ENCODE results near the gene WNT4. TPM values are rescaled to one million over a fixed set of nuclear protein-coding genes. Genes with fewer than 3 reads are reported as not detected.
"Not testable (repeated sequence)": the region's sequence is repeated elsewhere in the genome, so short reads cannot be mapped to it uniquely, and the experiment has no call there.

The WNT4 gene
- total RNA-seq, 1 donor from 2014 or later: 0.38 TPM

DNA sequence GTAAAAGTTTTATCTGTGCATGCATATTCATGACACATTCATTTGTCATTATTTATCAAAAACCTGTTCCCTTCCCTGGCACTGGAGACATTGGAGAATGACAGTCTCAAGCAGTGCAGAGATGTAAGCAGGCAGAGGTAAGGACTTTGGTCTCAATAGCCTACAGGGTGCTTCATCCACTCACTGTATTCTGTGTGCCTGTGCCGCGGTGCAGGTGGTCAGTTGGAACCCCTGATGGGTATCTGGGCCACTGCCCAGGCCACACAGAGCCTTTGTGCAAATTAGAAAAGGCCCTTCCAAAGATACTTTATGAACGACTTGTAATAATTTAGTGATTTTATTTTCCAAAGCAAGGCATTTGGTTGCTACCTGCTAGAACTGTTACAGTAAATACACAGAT lies 46.4 kb downstream of the WNT4 start:
- DNase-seq (ENCODE audit: low spot score): no peak
- intact Hi-C loops (cut with DNase I): no loop called here

DNA sequence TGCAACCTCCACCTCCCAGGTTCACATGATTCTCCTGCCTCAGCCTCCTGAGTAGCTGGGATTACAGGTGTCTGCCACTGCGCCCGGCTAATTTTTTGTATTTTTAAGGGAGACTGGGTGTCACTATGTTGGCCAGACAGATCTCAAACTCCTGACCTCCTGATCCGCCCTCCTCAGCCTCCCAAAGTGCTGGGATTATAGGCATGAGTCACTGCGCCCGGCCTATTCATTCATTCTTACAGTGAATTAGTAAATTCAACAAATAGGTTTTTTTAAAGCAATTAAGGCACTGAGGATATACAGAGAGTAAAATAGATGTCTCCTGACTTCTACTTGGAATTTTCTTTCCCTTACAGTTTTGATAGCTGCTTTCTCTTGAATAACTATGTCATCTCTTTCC lies 46.9 kb downstream of the WNT4 start:
- DNase-seq (ENCODE audit: low spot score): no peak
- intact Hi-C loops (cut with DNase I): no loop called here

GRCh38 chr1:22093513-22093912 lies 49.4 kb downstream of the WNT4 start:
- intact Hi-C loops (cut with DNase I): no loop called here
- DNase-seq (ENCODE audit: low spot score): no peak

DNA sequence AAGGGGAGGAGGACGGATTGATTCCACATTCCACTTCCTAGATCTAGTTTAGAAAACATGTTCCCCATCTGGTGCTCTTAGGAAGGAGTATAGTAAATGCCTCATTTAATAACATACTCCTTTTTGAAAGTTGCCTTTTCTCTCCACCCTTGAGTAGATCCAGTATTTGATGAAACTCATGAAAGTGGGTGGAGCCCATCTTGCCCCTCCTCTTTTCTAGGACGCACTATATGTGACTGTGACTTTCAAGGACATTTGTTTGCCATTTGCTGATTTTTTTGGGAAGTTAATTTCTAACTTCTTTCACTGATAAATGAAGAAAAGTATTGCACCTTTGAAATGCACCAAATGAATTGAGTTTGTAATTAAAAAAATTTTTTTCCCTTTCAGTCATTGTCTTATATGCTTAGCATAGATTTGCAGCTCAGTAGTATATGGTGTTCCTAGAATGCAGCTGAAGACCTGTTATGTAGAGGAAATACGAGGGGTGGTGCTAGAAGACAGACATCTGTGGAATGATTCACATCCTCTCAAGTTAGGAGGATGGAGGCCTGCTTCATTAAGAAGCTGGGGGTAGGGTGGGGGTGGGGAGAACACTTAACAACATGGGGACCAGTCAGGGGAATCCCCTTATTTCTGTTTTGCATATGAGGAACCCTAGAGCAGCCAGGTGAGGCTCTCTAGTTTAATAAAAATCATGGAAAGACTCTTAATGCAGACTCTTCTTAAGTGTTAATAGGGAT lies 50.7 kb downstream of the WNT4 start:
- DNase-seq (ENCODE audit: low spot score); intact Hi-C loops (cut with DNase I): not testable (repeated sequence)

- no peak for DNase-seq (ENCODE audit: low spot score)
- intact Hi-C loops (cut with DNase I): no loop called here
Measured at GRCh38 chr1:22090867-22091266, 52.0 kb downstream of the WNT4 start.

DNA sequence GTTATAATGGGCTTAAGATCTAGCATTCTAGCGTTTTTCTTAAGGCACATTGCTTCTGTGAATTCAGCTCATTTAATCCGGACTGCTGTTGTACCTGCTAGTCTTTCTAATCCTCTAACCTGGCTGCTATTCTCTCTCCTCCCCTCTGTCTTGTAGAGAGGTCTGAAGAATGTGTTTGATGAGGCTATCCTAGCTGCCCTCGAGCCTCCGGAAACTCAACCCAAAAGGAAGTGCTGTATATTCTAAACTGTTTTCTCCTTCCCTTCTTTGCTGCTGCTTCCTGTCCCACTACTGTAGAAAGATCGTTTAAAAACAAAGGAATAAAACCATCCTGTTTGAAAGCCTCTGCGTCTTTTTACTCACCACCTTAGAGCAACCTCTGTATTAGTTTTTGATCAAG lies 53.1 kb downstream of the WNT4 start:
- intact Hi-C loops (cut with DNase I): no loop called here
- no peak for DNase-seq (ENCODE audit: low spot score)

DNA sequence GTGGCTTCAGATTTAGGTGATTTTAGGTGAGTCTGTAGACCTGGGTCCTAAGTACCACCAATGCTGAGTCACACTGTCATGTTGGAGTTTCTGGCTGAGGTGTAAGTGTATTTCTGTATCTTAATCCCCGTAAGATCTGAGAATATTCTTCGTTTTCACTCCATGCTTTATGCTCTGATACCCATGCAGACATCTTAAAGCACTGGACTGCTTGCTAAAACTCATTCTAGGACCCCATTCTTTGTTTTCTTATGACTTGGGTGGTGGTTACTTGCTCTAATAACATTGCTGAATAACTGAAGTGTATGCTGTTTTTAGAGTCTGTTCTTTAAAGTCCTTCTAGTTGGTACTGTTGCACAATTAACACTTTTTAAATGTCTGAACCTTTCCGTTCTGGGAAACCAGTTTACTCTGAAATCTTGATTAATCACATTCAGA lies 53.7 kb downstream of the WNT4 start:
- DNase-seq (ENCODE audit: low spot score): no peak
- intact Hi-C loops (cut with DNase I): no loop called here

DNA sequence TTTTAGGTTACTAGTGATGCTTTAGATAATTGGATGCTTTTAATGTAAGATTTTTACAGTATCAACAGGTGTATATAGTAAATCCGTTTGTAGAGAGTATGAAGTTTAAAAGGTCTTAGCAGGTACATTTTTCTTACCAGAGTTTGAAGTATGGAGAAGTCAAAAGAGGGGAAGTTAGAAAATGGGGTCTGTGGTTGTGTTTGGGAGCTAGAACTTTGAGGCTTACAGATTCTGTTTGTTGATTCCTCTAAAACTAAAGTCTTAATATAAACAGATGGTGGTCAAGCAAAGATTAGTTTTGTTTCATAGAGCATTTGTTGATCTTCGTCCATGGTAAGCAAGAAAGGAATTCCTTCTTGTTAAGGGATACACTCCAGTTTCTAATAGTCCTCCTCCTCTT lies 54.6 kb downstream of the WNT4 start:
- intact Hi-C loops (cut with DNase I): no loop called here
- DNase-seq (ENCODE audit: low spot score): no peak

DNA sequence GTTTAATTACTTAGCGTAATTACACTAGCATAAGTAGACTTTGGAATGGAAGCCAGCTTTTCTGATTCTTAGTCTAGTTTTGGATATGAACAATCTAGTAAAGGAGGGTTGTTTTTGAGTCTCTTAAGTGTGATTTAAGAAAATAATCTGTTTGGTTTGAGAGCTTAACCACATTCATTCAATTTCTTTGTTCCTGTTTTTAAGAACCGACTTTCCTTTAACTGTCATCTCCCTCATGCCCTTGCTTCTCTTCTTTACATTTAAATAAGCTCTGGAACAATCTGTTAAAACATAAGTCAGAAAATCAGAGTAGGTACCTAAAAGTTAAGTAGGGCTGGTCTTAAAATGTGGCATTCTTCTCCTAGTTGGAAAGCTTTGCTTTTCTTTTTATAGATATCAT lies 62.7 kb downstream of the WNT4 start:
- intact Hi-C loops (cut with DNase I): no loop called here
- DNase-seq (ENCODE audit: low spot score): no peak

DNA sequence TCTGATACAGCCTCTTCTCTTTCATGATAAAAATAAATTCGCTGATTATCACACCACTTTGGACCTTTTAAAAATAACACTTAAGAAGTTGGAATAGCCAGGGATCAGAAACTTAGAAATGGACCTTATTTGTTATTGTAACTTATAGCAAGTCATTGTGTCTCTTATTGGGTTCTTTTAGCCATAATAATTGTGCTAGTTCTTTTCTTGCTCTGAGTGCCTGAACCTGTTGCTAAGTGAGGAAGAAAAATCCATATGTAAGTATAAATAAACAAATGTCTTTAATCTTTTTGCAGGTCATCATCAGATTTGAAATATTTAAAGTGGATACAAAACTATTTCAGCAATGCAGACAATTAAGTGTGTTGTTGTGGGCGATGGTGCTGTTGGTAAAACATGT lies 64.8 kb downstream of the WNT4 start:
- intact Hi-C loops (cut with DNase I): no loop called here
- no peak for DNase-seq (ENCODE audit: low spot score)

GRCh38 chr1:22077728-22078127 lies 65.2 kb downstream of the WNT4 start:
- intact Hi-C loops (cut with DNase I): no loop called here
- DNase-seq (ENCODE audit: low spot score): no peak

- intact Hi-C loops (cut with DNase I): no loop called here
Measured at GRCh38 chr1:22076346-22076745, 66.6 kb downstream of the WNT4 start.

DNA sequence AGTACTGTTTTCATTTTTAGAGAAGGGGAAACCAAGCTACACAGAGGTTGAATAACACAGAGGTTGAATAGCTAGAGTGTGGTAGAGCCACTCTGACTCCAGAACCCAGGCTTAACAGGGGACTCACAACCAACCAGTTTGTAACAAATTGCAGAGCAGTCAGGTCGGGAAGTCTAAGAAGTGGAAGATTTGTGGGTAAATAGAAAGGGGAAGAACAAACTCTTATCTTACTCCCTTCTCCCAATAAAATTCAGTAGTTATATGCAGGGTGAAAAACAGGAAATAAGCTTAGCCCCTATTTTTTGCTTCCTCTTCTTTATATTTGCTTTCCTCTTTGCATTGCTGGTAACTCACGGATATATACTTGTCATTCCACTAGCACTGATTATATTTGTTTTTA lies 67.2 kb downstream of the WNT4 start:
- intact Hi-C loops (cut with DNase I): no loop called here
- DNase-seq (ENCODE audit: low spot score): no peak

More at GRCh38 chr1:22076346-22076745, 66.6 kb downstream of the WNT4 start:
- DNase-seq (ENCODE audit: low spot score): no peak

- no peak for DNase-seq (ENCODE audit: low spot score)
- intact Hi-C loops (cut with DNase I): no loop called here
Measured at GRCh38 chr1:22074803-22075202, 68.1 kb downstream of the WNT4 start.

DNA sequence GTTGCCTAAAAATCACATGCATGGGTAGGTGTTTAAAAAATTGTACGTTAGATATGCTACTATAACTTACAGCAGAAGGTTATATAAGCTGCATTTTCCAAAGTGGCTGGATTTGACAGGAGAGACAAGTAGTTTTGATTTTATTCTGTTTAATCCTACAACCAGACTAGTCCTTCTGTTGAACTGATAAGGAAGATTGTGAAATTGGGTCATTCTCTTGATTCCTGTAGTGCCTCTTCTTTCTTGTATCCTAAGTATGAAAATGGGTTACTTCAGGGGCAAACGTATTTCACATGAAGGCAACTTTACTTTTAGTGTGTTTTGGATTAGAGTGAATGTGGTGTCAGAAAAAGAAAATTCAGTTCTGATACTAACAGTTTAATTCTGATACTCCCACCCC lies 71.4 kb downstream of the WNT4 start:
- DNase-seq (ENCODE audit: low spot score): no peak
- intact Hi-C loops (cut with DNase I): no loop called here

Other genes with a start within 250 kb of the WNT4 start
- gene HSPG2, start 205.8 kb downstream of the WNT4 start, total RNA-seq: 506 TPM
- not detected for gene CELA3B, start 166.1 kb downstream of the WNT4 start, total RNA-seq
- gene CELA3A, start 141.4 kb downstream of the WNT4 start, total RNA-seq: not detected
- gene CDC42, start 90.4 kb downstream of the WNT4 start, total RNA-seq: 164 TPM

All from cardiac septum (tissue), 1 donor.